ENCODE results near the gene FMNL3.
A peak's percentile ranks its signal among the peaks of the same experiment; 100 is the strongest.

The FMNL3 gene

GRCh38 chr12:49692851-49693250 is 14.4 kb downstream of the FMNL3 start:
- no CpG with 5 or more reads among the region's 3 CpGs for WGBS (ENCODE audit: extremely low coverage, insufficient coverage, insufficient read length)
- H2AK5ac ChIP-seq (ENCODE audit: low read length), result no peak overlapping the region
- no peak overlapping the region for H4K8ac ChIP-seq (ENCODE audit: low read depth, low read length)
- no peak for DNase-seq
- H3K23ac ChIP-seq (ENCODE audit: low read length), result no peak overlapping the region
- H2BK120ac ChIP-seq (ENCODE audit: insufficient read depth, low read length, poor library complexity), result no peak overlapping the region
- H4K91ac ChIP-seq (ENCODE audit: low read depth, low read length), result no peak overlapping the region
- H3K9ac ChIP-seq (ENCODE audit: low read length), result no peak overlapping the region
- no peak overlapping the region for H2BK5ac ChIP-seq (ENCODE audit: low read depth, low read length, poor library complexity)
- H3K79me2 ChIP-seq (ENCODE audit: control insufficient read depth, insufficient read depth, low read length, poor library complexity), result no peaks in the 10 kb centered on the region
- no peak overlapping the region for H2BK12ac ChIP-seq (ENCODE audit: low read length)
- H3K4me2 ChIP-seq (ENCODE audit: low read length), result no peak overlapping the region
- H3K79me1 ChIP-seq (ENCODE audit: low read length), result no peaks in the 10 kb centered on the region
- H3K27me3 ChIP-seq (ENCODE audit: insufficient read depth, low read length), result no peaks in the 10 kb centered on the region
- no peaks in the 10 kb centered on the region for H3K9me3 ChIP-seq (ENCODE audit: insufficient read depth, low read depth, low read length)
- no peaks in the 10 kb centered on the region for H3K4me1 ChIP-seq (ENCODE audit: control insufficient read depth in 1 of 2, insufficient read depth in 2 of 2, low read length in 2 of 2)
- H3K27ac ChIP-seq (ENCODE audit: low read depth, low read length), result no peak overlapping the region
- H3K4ac ChIP-seq (ENCODE audit: low read depth, low read length), result no peak overlapping the region
- H3K14ac ChIP-seq (ENCODE audit: low read length), result no peak overlapping the region
- peaks cover 0 to 1% of the 10 kb centered on the region in 2 experiments for H3K36me3 ChIP-seq (ENCODE audit: control insufficient read depth in 1 of 2, insufficient read depth in 2 of 2, low read length in 2 of 2)
- H3K4me3 ChIP-seq (ENCODE audit: low read depth, low read length), result no peak overlapping the region
- no peak overlapping the region for H2AFZ ChIP-seq (ENCODE audit: insufficient read depth, low read length, poor library complexity)
- H4K12ac ChIP-seq (ENCODE audit: low read depth, low read length), result no peak overlapping the region
- H3K18ac ChIP-seq (ENCODE audit: low read length), result no peak overlapping the region

- Histone ChIP-seq H3K23ac (ENCODE audit: low read length) (peak overlapping the region; percentile 13), H3K4ac (ENCODE audit: low read depth, low read length) (no peak overlapping the region), H4K8ac (ENCODE audit: low read depth, low read length) (no peak overlapping the region), H2BK120ac (ENCODE audit: insufficient read depth, low read length, poor library complexity) (no peak overlapping the region), H3K27ac (ENCODE audit: low read depth, low read length) (no peak overlapping the region), H2BK12ac (ENCODE audit: low read length) (no peak overlapping the region), H3K9ac (ENCODE audit: low read length) (no peak overlapping the region), H3K18ac (ENCODE audit: low read length) (no peak overlapping the region), H3K79me1 (ENCODE audit: low read length) (no peaks in the 10 kb centered on the region), H3K9me3 (ENCODE audit: insufficient read depth, low read depth, low read length) (no peaks in the 10 kb centered on the region), H3K4me1 (ENCODE audit: control insufficient read depth in 1 of 2, insufficient read depth in 2 of 2, low read length in 2 of 2) (no peaks in the 10 kb centered on the region), H4K91ac (ENCODE audit: low read depth, low read length) (no peak overlapping the region), H3K36me3 (ENCODE audit: control insufficient read depth in 1 of 2, insufficient read depth in 2 of 2, low read length in 2 of 2) (peaks cover 0 to 1% of the 10 kb centered on the region in 2 experiments), H2AK5ac (ENCODE audit: low read length) (no peak overlapping the region), H2BK5ac (ENCODE audit: low read depth, low read length, poor library complexity) (no peak overlapping the region), H3K79me2 (ENCODE audit: control insufficient read depth, insufficient read depth, low read length, poor library complexity) (no peaks in the 10 kb centered on the region), H3K27me3 (ENCODE audit: insufficient read depth, low read length) (no peaks in the 10 kb centered on the region), H3K14ac (ENCODE audit: low read length) (no peak overlapping the region), H3K4me3 (ENCODE audit: low read depth, low read length) (no peak overlapping the region), H3K4me2 (ENCODE audit: low read length) (no peak overlapping the region), H4K12ac (ENCODE audit: low read depth, low read length) (no peak overlapping the region), H2AFZ (ENCODE audit: insufficient read depth, low read length, poor library complexity) (no peak overlapping the region)
- DNase-seq, result peak in 1 of 2 donors; percentile 36
Observed at GRCh38 chr12:49689785-49690184, 17.4 kb downstream of the FMNL3 start.

- Histone ChIP-seq H2AK5ac (ENCODE audit: low read length) (no peak overlapping the region), H3K27me3 (ENCODE audit: insufficient read depth, low read length) (no peaks in the 10 kb centered on the region), H3K4me3 (ENCODE audit: low read depth, low read length) (no peak overlapping the region), H4K12ac (ENCODE audit: low read depth, low read length) (no peak overlapping the region), H3K79me2 (ENCODE audit: control insufficient read depth, insufficient read depth, low read length, poor library complexity) (no peaks in the 10 kb centered on the region), H3K79me1 (ENCODE audit: low read length) (no peaks in the 10 kb centered on the region), H3K14ac (ENCODE audit: low read length) (no peak overlapping the region), H3K4me2 (ENCODE audit: low read length) (no peak overlapping the region), H3K9me3 (ENCODE audit: insufficient read depth, low read depth, low read length) (no peaks in the 10 kb centered on the region), H2AFZ (ENCODE audit: insufficient read depth, low read length, poor library complexity) (no peak overlapping the region), H2BK12ac (ENCODE audit: low read length) (no peak overlapping the region), H3K18ac (ENCODE audit: low read length) (no peak overlapping the region), H3K4me1 (ENCODE audit: control insufficient read depth in 1 of 2, insufficient read depth in 2 of 2, low read length in 2 of 2) (no peaks in the 10 kb centered on the region), H2BK5ac (ENCODE audit: low read depth, low read length, poor library complexity) (no peak overlapping the region), H3K4ac (ENCODE audit: low read depth, low read length) (no peak overlapping the region), H4K8ac (ENCODE audit: low read depth, low read length) (no peak overlapping the region), H3K9ac (ENCODE audit: low read length) (no peak overlapping the region), H4K91ac (ENCODE audit: low read depth, low read length) (no peak overlapping the region), H2BK120ac (ENCODE audit: insufficient read depth, low read length, poor library complexity) (no peak overlapping the region), H3K27ac (ENCODE audit: low read depth, low read length) (no peak overlapping the region), H3K23ac (ENCODE audit: low read length) (no peak overlapping the region), H3K36me3 (ENCODE audit: control insufficient read depth in 1 of 2, insufficient read depth in 2 of 2, low read length in 2 of 2) (peaks cover 0 to 1% of the 10 kb centered on the region in 2 experiments)
- DNase-seq, result no peak
- WGBS (ENCODE audit: extremely low coverage, insufficient coverage, insufficient read length), result no CpG with 5 or more reads among the region's 2 CpGs
Observed at GRCh38 chr12:49689237-49689636, 18.0 kb downstream of the FMNL3 start.

GRCh38 chr12:49687941-49688340 is 19.3 kb downstream of the FMNL3 start:
- Histone ChIP-seq H2AFZ (ENCODE audit: insufficient read depth, low read length, poor library complexity) (no peak overlapping the region), H3K4ac (ENCODE audit: low read depth, low read length) (no peak overlapping the region), H2AK5ac (ENCODE audit: low read length) (no peak overlapping the region), H3K23ac (ENCODE audit: low read length) (no peak overlapping the region), H3K9ac (ENCODE audit: low read length) (no peak overlapping the region), H2BK120ac (ENCODE audit: insufficient read depth, low read length, poor library complexity) (no peak overlapping the region), H2BK5ac (ENCODE audit: low read depth, low read length, poor library complexity) (no peak overlapping the region), H4K12ac (ENCODE audit: low read depth, low read length) (no peak overlapping the region), H2BK12ac (ENCODE audit: low read length) (no peak overlapping the region), H3K4me2 (ENCODE audit: low read length) (no peak overlapping the region), H4K8ac (ENCODE audit: low read depth, low read length) (no peak overlapping the region), H3K27me3 (ENCODE audit: insufficient read depth, low read length) (no peaks in the 10 kb centered on the region), H3K9me3 (ENCODE audit: insufficient read depth, low read depth, low read length) (no peaks in the 10 kb centered on the region), H3K4me3 (ENCODE audit: low read depth, low read length) (no peak overlapping the region), H3K79me1 (ENCODE audit: low read length) (no peaks in the 10 kb centered on the region), H3K18ac (ENCODE audit: low read length) (no peak overlapping the region), H3K4me1 (ENCODE audit: control insufficient read depth in 1 of 2, insufficient read depth in 2 of 2, low read length in 2 of 2) (no peaks in the 10 kb centered on the region), H3K79me2 (ENCODE audit: control insufficient read depth, insufficient read depth, low read length, poor library complexity) (no peaks in the 10 kb centered on the region), H3K36me3 (ENCODE audit: control insufficient read depth in 1 of 2, insufficient read depth in 2 of 2, low read length in 2 of 2) (peaks cover 0 to 1% of the 10 kb centered on the region in 2 experiments), H4K91ac (ENCODE audit: low read depth, low read length) (no peak overlapping the region), H3K27ac (ENCODE audit: low read depth, low read length) (no peak overlapping the region), H3K14ac (ENCODE audit: low read length) (no peak overlapping the region)
- no CpG with 5 or more reads among the region's 2 CpGs for WGBS (ENCODE audit: extremely low coverage, insufficient coverage, insufficient read length)
- DNase-seq, result no peak
